GM19324 (cell line): ENCODE data around the gene PRDM16.

Experiments used
- ATAC-seq: cut with Tn5 transposase; IDR thresholded peaks from one replicate; pipeline ENCODE4 v1.9.1; 2021; ENCODE audit warnings: mild to moderate bottlenecking, moderate library complexity; ENCODE audit not compliant: unreplicated experiment, low FRiP score

PRDM16 gene

GRCh38 chr1:3485016-3485415, 416.0 kb downstream of the PRDM16 start:
- no peak for ATAC-seq
